Liver (tissue), 9 donors: ENCODE results near the gene ZNF655. TPM values are rescaled to one million over a fixed set of nuclear protein-coding genes. Genes with fewer than 3 reads are reported as not detected.

ENCODE experiments used
- DNase-seq: peaks from one replicate; pipeline ENCODE4 v3.0.0-alpha.2; 2017; ENCODE audit warnings: low spot score
- H3K27ac ChIP-seq, 2 donors: one replicate each; pipeline ENCODE4 v1.7.0; 2013; ENCODE audit warnings: inconsistent platforms in 2 of 2, low read length in 2 of 2, control low read depth in 1 of 2, low read depth in 1 of 2, mild to moderate bottlenecking in 1 of 2
- H3K27me3 ChIP-seq, 4 donors: one replicate each; pipeline versions ENCODE4 v1.6.1 to v1.7.0; 2013; ENCODE audit warnings: low read length in 3 of 4, inconsistent platforms in 1 of 4, mild to moderate bottlenecking in 1 of 4, moderate library complexity in 1 of 4; ENCODE audit not compliant: control insufficient read depth in 4 of 4, insufficient read depth in 4 of 4
- H3K36me3 ChIP-seq, 4 donors: one replicate each; pipeline versions ENCODE4 v1.6.1 to v1.7.0; 2013; ENCODE audit warnings: low read length in 3 of 4, mild to moderate bottlenecking in 3 of 4, low read depth in 1 of 4, moderate library complexity in 1 of 4; ENCODE audit not compliant: control insufficient read depth in 4 of 4, insufficient read depth in 3 of 4
- H3K4me1 ChIP-seq, 4 donors: one replicate each; pipeline versions ENCODE4 v1.6.1 to v1.7.0; 2013; ENCODE audit warnings: low read length in 3 of 4, mild to moderate bottlenecking in 3 of 4, moderate library complexity in 1 of 4; ENCODE audit not compliant: control insufficient read depth in 4 of 4, insufficient read depth in 4 of 4
- H3K4me3 ChIP-seq, 3 donors: one replicate each; pipeline versions ENCODE4 v1.6.1 to v1.7.0; 2013; ENCODE audit warnings: low read length in 3 of 3, control low read depth in 1 of 3, low read depth in 1 of 3, mild to moderate bottlenecking in 1 of 3
- H3K9ac ChIP-seq, 2 donors: one replicate each; pipeline ENCODE4 v1.7.0; 2013; ENCODE audit warnings: low read length in 2 of 2, mild to moderate bottlenecking in 2 of 2, moderate library complexity in 2 of 2, control low read depth in 1 of 2, low read depth in 1 of 2
- H3K9me3 ChIP-seq, 4 donors: one replicate each; pipeline versions ENCODE4 v1.6.1 to v1.7.0; 2013; ENCODE audit warnings: low read length in 3 of 4; ENCODE audit not compliant: control insufficient read depth in 4 of 4
- EGR1 ChIP-seq, 2 donors: IDR thresholded peaks; 2 replicates each; pipeline ENCODE4 v1.6.1; 2016 to 2018; ENCODE audit warnings: antibody characterized with exemption in 2 of 2, low read depth in 2 of 2
- FOXA1 ChIP-seq: IDR thresholded peaks from 2 replicates; pipeline ENCODE4 v1.6.1; 2016; ENCODE audit warnings: antibody characterized with exemption
- FOXA2 ChIP-seq: IDR thresholded peaks from 2 replicates; pipeline ENCODE4 v1.6.1; 2016; ENCODE audit warnings: antibody characterized with exemption
- GABPA ChIP-seq, 2 donors: IDR thresholded peaks in 1 of 2; conservative IDR thresholded peaks in 1 of 2; 2 replicates each; pipeline ENCODE4 v1.6.1; 2016; ENCODE audit warnings: antibody characterized with exemption in 2 of 2, mild to moderate bottlenecking in 1 of 2, moderate library complexity in 1 of 2
- HNF4G ChIP-seq: IDR thresholded peaks from 2 replicates; pipeline ENCODE4 v1.6.1; 2016; ENCODE audit warnings: antibody characterized with exemption
- JUND ChIP-seq, 2 donors: IDR thresholded peaks; 2 replicates each; pipeline ENCODE4 v1.6.1; 2016; ENCODE audit warnings: antibody characterized with exemption in 2 of 2
- NR2F2 ChIP-seq: IDR thresholded peaks from 2 replicates; pipeline ENCODE4 v1.6.1; 2016; ENCODE audit warnings: antibody characterized with exemption
- RXRA ChIP-seq, 2 donors: IDR thresholded peaks; 2 replicates each; pipeline ENCODE4 v1.6.1; 2017 to 2018; ENCODE audit warnings: antibody characterized with exemption in 2 of 2, mild to moderate bottlenecking in 1 of 2
- SP1 ChIP-seq: IDR thresholded peaks from 2 replicates; pipeline ENCODE4 v1.6.1; 2018; ENCODE audit warnings: antibody characterized with exemption, mild to moderate bottlenecking
- TAF1 ChIP-seq: conservative IDR thresholded peaks from 2 replicates; pipeline ENCODE4 v1.6.1; 2016; ENCODE audit warnings: antibody characterized with exemption, mild to moderate bottlenecking
- YY1 ChIP-seq: IDR thresholded peaks from 2 replicates; pipeline ENCODE4 v1.6.1; 2016; ENCODE audit warnings: antibody characterized with exemption, mild to moderate bottlenecking
- WGBS: extraction: QIAGEN DNeasy Blood & Tissue Kit; methylation state at CpG from one replicate; pipeline ENCODE4 v1.1.7; 2013; 5-methylcytosine and 5-hydroxymethylcytosine counted together
- polyA plus RNA-seq, 2 donors: library from polyadenylated mRNA; stranded (reverse) in 1 of 2; unstranded in 1 of 2; fragments of 200-250 nt in 1 of 2; fragments of >200 nt in 1 of 2; fragmentation: Nextera tagmentation in 1 of 2; extraction: Ambion mirVana in 1 of 2; gene quantifications; one replicate each; pipeline versions ENCODE4 v1.2.1 to v1.2.3, GENCODE V29; 2013 to 2015
- total RNA-seq, 2 donors: library from RNA; depleted of rRNA; stranded (reverse); fragments of >200 nt; gene quantifications; one replicate each; pipeline ENCODE4 v1.2.3, GENCODE V29; 2014
- TF ChIP-seq, protein P1 (sequence below): IDR thresholded peaks from 2 replicates; pipeline ENCODE4 v1.6.1; 2016; ENCODE audit warnings: antibody characterized with exemption
- TF ChIP-seq, protein P2 (sequence below): IDR thresholded peaks from 2 replicates; pipeline ENCODE4 v1.6.1; 2016; ENCODE audit warnings: antibody characterized with exemption
- TF ChIP-seq, protein P3 (sequence below): IDR thresholded peaks from 2 replicates; pipeline ENCODE4 v1.6.1; 2016; ENCODE audit warnings: antibody characterized with exemption
- TF ChIP-seq, protein P4 (sequence below): IDR thresholded peaks from 2 replicates; pipeline ENCODE4 v1.6.1; 2016; ENCODE audit warnings: antibody characterized with exemption, mild to moderate bottlenecking
- TF ChIP-seq, protein P5 (sequence below): fragments of 150-350 bp; IDR thresholded peaks from 2 replicates; pipeline ENCODE4 v1.5.1; 2017; ENCODE audit warnings: improper control_type of control experiment, low read depth, low read length; ENCODE audit not compliant: missing input control
- donor health status: healthy.
- donor health status: healthy.
- donor health status: healthy.
- donor health status: healthy.
- donor health status: healthy.

Gene ZNF655
- total and polyA plus RNA-seq, 4 donors = 15.9 to 59.7 (median 32.4) TPM

DNA sequence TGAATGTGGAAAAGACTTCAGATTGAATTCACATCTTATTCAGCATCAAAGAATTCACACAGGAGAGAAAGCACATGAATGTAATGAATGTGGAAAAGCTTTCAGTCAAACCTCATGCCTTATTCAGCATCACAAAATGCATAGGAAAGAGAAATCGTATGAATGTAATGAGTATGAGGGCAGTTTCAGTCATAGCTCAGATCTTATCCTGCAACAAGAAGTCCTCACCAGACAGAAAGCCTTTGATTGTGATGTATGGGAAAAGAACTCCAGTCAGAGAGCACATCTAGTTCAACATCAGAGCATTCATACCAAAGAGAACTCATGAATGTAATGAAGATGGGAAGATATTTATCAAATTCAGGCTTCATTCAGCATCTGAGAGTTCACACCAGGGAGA, 14.8 kb downstream of the ZNF655 start:
- Histone ChIP-seq H3K36me3 (peaks cover 3 to 48% (median 27%) of the 10 kb centered on the region in 4 donors), H3K9me3 (no peaks in the 10 kb centered on the region), H3K4me1 (no peaks in the 10 kb centered on the region), H3K4me3 (no peak overlapping the region), H3K9ac (no peak overlapping the region), H3K27ac (no peak overlapping the region), H3K27me3 (no peaks in the 10 kb centered on the region)
- no peak for DNase-seq
- 97% methylated on average over 1 of the region's 1 CpG for whole genome bisulfite sequencing
- TF ChIP-seq RXRA (IDR thresholded peaks at IDR 0.05) (no peak), FOXA1 (no peak), EGR1 (IDR thresholded peaks at IDR 0.05; ENCODE audit: low read depth in 2 of 2) (no peak), FOXA2 (no peak), NR2F2 (no peak)
- TF ChIP-seq, protein P1, sequence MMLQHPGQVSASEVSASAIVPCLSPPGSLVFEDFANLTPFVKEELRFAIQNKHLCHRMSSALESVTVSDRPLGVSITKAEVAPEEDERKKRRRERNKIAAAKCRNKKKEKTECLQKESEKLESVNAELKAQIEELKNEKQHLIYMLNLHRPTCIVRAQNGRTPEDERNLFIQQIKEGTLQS = no peak
- TF ChIP-seq, protein P2, sequence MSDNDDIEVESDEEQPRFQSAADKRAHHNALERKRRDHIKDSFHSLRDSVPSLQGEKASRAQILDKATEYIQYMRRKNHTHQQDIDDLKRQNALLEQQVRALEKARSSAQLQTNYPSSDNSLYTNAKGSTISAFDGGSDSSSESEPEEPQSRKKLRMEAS = no peak

DNA sequence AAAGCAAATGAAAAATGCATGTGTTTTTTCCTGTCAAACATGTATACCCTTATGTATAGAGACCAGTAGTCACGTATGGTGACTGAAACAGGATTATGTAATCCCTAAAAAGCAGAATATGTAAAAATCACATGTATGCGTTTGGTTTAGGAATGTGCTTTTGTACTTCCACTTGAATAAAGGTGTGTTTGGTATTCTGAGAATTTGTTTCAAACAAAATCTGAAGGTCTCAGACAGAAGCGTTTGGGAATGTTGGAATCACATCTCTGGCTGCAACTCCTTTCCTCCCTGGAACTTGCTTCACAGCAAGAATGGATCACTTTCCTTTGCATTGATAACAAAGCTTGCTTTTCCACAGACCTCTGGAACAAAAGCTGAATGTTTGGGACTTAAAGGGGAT, 17.8 kb downstream of the ZNF655 start:
- Histone ChIP-seq H3K9ac (no peak overlapping the region), H3K36me3 (peaks cover 3 to 25% (median 18%) of the 10 kb centered on the region in 4 donors), H3K4me1 (peaks cover 0 to 12% (median 6%) of the 10 kb centered on the region in 4 donors), H3K27me3 (no peaks in the 10 kb centered on the region), H3K9me3 (no peaks in the 10 kb centered on the region), H3K4me3 (no peak overlapping the region), H3K27ac (no peak overlapping the region)
- WGBS = 84% methylated on average over 3 of the region's 3 CpGs
- no peak for DNase-seq
- TF ChIP-seq, protein P3, sequence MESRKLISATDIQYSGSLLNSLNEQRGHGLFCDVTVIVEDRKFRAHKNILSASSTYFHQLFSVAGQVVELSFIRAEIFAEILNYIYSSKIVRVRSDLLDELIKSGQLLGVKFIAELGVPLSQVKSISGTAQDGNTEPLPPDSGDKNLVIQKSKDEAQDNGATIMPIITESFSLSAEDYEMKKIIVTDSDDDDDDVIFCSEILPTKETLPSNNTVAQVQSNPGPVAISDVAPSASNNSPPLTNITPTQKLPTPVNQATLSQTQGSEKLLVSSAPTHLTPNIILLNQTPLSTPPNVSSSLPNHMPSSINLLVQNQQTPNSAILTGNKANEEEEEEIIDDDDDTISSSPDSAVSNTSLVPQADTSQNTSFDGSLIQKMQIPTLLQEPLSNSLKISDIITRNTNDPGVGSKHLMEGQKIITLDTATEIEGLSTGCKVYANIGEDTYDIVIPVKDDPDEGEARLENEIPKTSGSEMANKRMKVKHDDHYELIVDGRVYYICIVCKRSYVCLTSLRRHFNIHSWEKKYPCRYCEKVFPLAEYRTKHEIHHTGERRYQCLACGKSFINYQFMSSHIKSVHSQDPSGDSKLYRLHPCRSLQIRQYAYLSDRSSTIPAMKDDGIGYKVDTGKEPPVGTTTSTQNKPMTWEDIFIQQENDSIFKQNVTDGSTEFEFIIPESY = no peak
- TF ChIP-seq, protein P4, sequence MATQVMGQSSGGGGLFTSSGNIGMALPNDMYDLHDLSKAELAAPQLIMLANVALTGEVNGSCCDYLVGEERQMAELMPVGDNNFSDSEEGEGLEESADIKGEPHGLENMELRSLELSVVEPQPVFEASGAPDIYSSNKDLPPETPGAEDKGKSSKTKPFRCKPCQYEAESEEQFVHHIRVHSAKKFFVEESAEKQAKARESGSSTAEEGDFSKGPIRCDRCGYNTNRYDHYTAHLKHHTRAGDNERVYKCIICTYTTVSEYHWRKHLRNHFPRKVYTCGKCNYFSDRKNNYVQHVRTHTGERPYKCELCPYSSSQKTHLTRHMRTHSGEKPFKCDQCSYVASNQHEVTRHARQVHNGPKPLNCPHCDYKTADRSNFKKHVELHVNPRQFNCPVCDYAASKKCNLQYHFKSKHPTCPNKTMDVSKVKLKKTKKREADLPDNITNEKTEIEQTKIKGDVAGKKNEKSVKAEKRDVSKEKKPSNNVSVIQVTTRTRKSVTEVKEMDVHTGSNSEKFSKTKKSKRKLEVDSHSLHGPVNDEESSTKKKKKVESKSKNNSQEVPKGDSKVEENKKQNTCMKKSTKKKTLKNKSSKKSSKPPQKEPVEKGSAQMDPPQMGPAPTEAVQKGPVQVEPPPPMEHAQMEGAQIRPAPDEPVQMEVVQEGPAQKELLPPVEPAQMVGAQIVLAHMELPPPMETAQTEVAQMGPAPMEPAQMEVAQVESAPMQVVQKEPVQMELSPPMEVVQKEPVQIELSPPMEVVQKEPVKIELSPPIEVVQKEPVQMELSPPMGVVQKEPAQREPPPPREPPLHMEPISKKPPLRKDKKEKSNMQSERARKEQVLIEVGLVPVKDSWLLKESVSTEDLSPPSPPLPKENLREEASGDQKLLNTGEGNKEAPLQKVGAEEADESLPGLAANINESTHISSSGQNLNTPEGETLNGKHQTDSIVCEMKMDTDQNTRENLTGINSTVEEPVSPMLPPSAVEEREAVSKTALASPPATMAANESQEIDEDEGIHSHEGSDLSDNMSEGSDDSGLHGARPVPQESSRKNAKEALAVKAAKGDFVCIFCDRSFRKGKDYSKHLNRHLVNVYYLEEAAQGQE = no peak
- TF ChIP-seq, protein P5, sequence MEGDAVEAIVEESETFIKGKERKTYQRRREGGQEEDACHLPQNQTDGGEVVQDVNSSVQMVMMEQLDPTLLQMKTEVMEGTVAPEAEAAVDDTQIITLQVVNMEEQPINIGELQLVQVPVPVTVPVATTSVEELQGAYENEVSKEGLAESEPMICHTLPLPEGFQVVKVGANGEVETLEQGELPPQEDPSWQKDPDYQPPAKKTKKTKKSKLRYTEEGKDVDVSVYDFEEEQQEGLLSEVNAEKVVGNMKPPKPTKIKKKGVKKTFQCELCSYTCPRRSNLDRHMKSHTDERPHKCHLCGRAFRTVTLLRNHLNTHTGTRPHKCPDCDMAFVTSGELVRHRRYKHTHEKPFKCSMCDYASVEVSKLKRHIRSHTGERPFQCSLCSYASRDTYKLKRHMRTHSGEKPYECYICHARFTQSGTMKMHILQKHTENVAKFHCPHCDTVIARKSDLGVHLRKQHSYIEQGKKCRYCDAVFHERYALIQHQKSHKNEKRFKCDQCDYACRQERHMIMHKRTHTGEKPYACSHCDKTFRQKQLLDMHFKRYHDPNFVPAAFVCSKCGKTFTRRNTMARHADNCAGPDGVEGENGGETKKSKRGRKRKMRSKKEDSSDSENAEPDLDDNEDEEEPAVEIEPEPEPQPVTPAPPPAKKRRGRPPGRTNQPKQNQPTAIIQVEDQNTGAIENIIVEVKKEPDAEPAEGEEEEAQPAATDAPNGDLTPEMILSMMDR = no peak
- TF ChIP-seq TAF1 (no peak), NR2F2 (no peak), FOXA2 (no peak), RXRA (IDR thresholded peaks at IDR 0.05) (no peak), JUND (IDR thresholded peaks at IDR 0.05) (no peak), FOXA1 (no peak), GABPA (IDR thresholded peaks at IDR 0.05 in 1 of 2, conservative IDR thresholded peaks at IDR 0.05 in 1 of 2) (no peak), EGR1 (IDR thresholded peaks at IDR 0.05; ENCODE audit: low read depth in 2 of 2) (no peak), HNF4G (no peak), SP1 (no peak), YY1 (no peak)
- TF ChIP-seq, protein P2 = no peak
- TF ChIP-seq, protein P1 = no peak
